ENCODE measurements around the gene RABEP2. TPM values are rescaled to one million over a fixed set of nuclear protein-coding genes. Genes with fewer than 3 reads are reported as not detected.

RABEP2 gene
- total RNA-seq, 1 experiment from 2014 or later = 13.4 TPM

GRCh38 chr16:28876019-28876659 is 48.9 kb downstream of the RABEP2 start:
- ChIA-PET RAD21 (ENCODE audit: low non-redundant PET in 1 of 2, low total read pairs in 2 of 2, uncharacterized antibody in 2 of 2, unreplicated experiment in 2 of 2) (no interaction called here), POLR2A (no interaction called here), CTCF (no interaction called here)
- intact Hi-C loops (cut with micrococcal nuclease) = loop anchor here (5.0 kb wide), 1 partner anchor 36 kb away; no protein-coding TSS in a partner anchor
- no peak overlapping the region for H3K4me2 ChIP-seq (ENCODE audit: low read length)
- TF ChIP-seq ZBTB33 (IDR thresholded peaks at IDR 0.05; ENCODE audit: extremely low read depth, insufficient replicate concordance, low read length) = no peak
- TF ChIP-seq FOSL1 (IDR thresholded peaks at IDR 0.05; ENCODE audit: low read depth) = no peak
- TF ChIP-seq CEBPB (IDR thresholded peaks at IDR 0.05; ENCODE audit: low read depth) = no peak
- no peak for TF ChIP-seq EZH2phosphoT487 (IDR thresholded peaks at IDR 0.05; ENCODE audit: borderline replicate concordance)
- TF ChIP-seq SIN3A (IDR thresholded peaks at IDR 0.05; ENCODE audit: low read depth) = no peak
- TF ChIP-seq REST (IDR thresholded peaks at IDR 0.05; ENCODE audit: low read depth) = no peak
- TF ChIP-seq ATF3 (IDR thresholded peaks at IDR 0.05) = no peak
- no peak for TF ChIP-seq JUND (IDR thresholded peaks at IDR 0.05)
- TF ChIP-seq CBX3 (IDR thresholded peaks at IDR 0.05; ENCODE audit: low read depth) = no peak
- TF ChIP-seq EZH2 (IDR thresholded peaks at IDR 0.05) = no peak
- no peak for TF ChIP-seq RAD21 (IDR thresholded peaks at IDR 0.05; ENCODE audit: low read depth)
- no peak for TF ChIP-seq TCF7L2 (IDR thresholded peaks at IDR 0.05; ENCODE audit: borderline replicate concordance, extremely low read depth, insufficient read depth, insufficient read length)
- H3K9me3 ChIP-seq (ENCODE audit: control insufficient read depth in 1 of 2, insufficient read depth in 1 of 2, low read depth in 1 of 2, low read length in 2 of 2) = no peaks in the 10 kb centered on the region
- no TSS peak for BruUV-seq (replicated peaks)
- H3K27me3 ChIP-seq (ENCODE audit: insufficient read depth, low read length) = no peaks in the 10 kb centered on the region
- no peaks in the 10 kb centered on the region for H3K9me2 ChIP-seq (ENCODE audit: insufficient read depth)
- H4K20me1 ChIP-seq (ENCODE audit: insufficient read depth) = no peaks in the 10 kb centered on the region
- H3K4me3 ChIP-seq (replicated peaks in 1 of 2; ENCODE audit: low read depth in 1 of 2, low read length in 2 of 2) = no peak overlapping the region
- DNase-seq (ENCODE audit: low read depth, low spot score) (no peak), ATAC-seq (no peak)
- no peak overlapping the region for H2AFZ ChIP-seq (ENCODE audit: low read depth, low read length, poor library complexity, severe bottlenecking)
- H3K36me3 ChIP-seq (ENCODE audit: control insufficient read depth in 1 of 2, insufficient read depth in 2 of 2, low read length in 2 of 2) = peaks cover 6 to 9% of the 10 kb centered on the region in 2 experiments; a peak in 2 of 4 replicates
- no peak overlapping the region for H3K27ac ChIP-seq (ENCODE audit: low read depth, low read length)
- peaks cover 5 to 17% of the 10 kb centered on the region in 2 experiments; a peak in 2 of 4 replicates for H3K4me1 ChIP-seq (ENCODE audit: control insufficient read depth in 1 of 2, insufficient read depth in 2 of 2, low read length in 2 of 2)
- H3K9ac ChIP-seq (ENCODE audit: low read length) = no peak overlapping the region
- no peaks in the 10 kb centered on the region for H3K79me2 ChIP-seq (ENCODE audit: insufficient read depth, low read length)

Measured in HCT116 (cell line).